Cardiac fibroblast (primary cell): ENCODE measurements around the gene NUDT9.
"Not testable (repeated sequence)": the region's sequence is repeated elsewhere in the genome, so short reads cannot be mapped to it uniquely, and the experiment has no call there.

Source experiments
- DNase-seq, 2 donors: peaks; one replicate each; pipeline versions ENCODE4 v3.0.0 to v3.0.0-alpha.2; 2010; ENCODE audit warnings: low read depth in 2 of 2
- H3K4me3 ChIP-seq, 2 donors: replicated peaks in 1 of 2; 1 replicate in 1 of 2; 2 replicates in 1 of 2; pipeline ENCODE4 v1.5.1; 2011; ENCODE audit warnings: low read depth in 2 of 2, low read length in 2 of 2, mild to moderate bottlenecking in 2 of 2, moderate library complexity in 1 of 2
- TF ChIP-seq, protein P1 (sequence below): IDR thresholded peaks from one replicate; pipeline ENCODE4 v1.5.1; 2011; ENCODE audit warnings: low read depth, mild to moderate bottlenecking, low read length, inconsistent platforms

NUDT9 gene

DNA sequence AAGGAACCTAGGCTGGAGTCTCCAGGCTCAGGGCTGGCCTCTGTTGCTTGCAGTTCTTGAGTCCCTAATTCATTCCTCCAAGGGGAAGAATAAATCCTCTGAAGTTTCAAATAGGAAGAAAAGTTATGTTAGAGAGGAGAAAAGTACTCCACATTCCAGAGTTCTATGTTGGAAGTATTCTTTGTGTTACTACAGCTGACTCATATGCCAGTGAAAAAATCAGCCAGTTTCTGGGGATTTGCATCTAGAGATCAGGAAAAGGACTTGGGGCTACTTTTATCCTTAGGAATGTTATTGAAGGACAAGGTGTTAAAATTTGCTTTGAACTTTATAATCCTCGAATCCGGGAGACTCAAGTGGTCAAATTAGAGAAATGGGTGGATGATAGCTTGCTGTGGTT, 11.7 kb upstream of the NUDT9 start:
- DNase-seq: peak in 1 of 2 donors; percentile 16

DNA sequence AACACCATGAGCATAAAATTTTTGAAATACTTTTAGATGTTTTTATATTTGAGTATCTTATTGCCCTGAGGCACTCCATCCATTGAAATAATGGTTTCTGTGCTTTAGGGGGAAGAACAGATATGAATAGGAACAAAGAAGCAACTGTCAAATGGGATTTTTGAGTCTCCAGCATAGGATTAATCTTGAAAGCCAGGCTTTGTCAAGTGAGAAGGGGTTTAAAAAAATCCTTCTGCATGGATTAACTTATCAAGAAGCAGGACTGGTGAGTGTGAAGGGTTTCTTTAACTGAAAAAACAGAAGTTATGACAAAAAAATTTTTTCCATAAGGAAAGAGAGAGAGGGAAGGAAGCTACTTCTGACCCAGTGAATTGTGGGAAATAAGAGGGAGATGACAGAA, 7.6 kb upstream of the NUDT9 start:
- H3K4me3 ChIP-seq: no peak overlapping the region
- TF ChIP-seq, protein P1, sequence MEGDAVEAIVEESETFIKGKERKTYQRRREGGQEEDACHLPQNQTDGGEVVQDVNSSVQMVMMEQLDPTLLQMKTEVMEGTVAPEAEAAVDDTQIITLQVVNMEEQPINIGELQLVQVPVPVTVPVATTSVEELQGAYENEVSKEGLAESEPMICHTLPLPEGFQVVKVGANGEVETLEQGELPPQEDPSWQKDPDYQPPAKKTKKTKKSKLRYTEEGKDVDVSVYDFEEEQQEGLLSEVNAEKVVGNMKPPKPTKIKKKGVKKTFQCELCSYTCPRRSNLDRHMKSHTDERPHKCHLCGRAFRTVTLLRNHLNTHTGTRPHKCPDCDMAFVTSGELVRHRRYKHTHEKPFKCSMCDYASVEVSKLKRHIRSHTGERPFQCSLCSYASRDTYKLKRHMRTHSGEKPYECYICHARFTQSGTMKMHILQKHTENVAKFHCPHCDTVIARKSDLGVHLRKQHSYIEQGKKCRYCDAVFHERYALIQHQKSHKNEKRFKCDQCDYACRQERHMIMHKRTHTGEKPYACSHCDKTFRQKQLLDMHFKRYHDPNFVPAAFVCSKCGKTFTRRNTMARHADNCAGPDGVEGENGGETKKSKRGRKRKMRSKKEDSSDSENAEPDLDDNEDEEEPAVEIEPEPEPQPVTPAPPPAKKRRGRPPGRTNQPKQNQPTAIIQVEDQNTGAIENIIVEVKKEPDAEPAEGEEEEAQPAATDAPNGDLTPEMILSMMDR: no peak
- no peak for DNase-seq

More for the DNA sequence above, 11.7 kb upstream of the NUDT9 start:
- TF ChIP-seq, protein P1: no peak
- no peak overlapping the region for H3K4me3 ChIP-seq

DNA sequence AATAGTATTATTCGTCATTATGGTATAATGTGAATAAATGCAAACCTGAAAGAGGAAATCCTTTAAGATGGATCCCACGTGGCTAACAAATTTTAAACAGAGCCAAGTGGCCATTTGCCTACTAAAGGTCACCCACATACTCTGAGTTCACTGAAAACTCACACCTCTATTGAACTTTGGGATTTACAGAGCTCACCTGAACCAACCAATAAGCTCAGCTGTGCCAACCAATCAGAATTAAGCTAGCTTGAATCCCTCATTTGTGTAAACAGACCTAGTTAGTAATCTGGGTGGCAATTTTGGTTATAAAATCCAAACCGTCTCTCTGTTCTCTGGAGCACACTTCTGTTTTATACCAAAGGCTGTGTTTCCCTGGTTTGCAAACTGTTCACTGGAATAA, 5.4 kb upstream of the NUDT9 start:
- no peak for DNase-seq
- H3K4me3 ChIP-seq: no peak overlapping the region
- TF ChIP-seq, protein P1: no peak

DNA sequence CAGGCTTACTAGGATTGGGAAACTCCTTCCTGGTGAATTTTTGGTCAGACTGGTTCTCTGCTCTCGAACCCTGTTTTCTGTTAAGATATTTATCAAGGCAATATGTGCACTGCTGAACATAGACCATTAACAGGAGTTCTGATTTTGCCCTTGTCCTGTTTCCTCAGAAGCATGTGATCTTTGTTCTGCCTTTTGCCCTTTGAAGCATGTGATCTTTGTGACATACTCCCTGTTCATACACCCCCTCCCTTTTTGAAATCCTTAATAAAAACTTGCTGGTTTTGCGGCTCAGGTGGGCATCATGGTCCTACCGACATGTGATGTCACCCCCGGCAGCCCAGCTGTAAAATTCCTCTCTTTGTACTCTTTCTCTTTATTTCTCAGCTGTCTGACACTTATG, 4.0 kb upstream of the NUDT9 start:
- not testable (repeated sequence) for H3K4me3 ChIP-seq, DNase-seq

DNA sequence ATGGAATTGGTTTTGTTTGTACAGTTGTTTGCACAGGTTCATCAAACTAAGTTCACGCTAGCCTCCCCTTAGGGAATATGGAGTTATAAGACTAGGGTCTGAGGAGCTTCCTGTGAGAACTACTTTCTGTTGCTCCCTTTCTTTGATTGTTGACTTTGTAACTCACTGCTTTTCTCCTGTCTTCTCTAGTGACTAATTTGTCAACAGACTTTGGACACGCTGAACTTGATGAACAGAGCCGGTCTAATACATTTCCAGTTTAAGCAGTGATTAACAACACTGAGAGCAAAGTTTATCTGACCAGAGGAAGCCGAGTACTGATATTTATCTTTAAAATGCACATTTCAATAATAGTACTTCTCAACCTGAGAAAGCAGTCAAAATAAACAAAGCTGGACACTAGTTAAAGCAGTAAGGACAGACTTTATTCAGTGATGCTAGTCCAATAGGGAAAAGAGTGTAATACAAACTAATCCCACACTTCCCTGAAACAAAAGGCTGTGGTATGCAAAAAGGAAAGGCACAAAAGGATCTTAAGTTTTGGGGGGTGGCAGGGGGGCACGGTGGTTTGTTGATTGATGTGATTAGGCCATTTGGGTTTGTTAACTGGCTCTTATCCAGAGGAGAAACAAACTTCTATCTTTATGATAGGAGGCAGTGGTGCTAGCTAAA, 2.7 kb upstream of the NUDT9 start:
- no peak overlapping the region for H3K4me3 ChIP-seq
- TF ChIP-seq, protein P1: no peak
- peak in 1 of 2 donors; percentile 31 for DNase-seq

DNA sequence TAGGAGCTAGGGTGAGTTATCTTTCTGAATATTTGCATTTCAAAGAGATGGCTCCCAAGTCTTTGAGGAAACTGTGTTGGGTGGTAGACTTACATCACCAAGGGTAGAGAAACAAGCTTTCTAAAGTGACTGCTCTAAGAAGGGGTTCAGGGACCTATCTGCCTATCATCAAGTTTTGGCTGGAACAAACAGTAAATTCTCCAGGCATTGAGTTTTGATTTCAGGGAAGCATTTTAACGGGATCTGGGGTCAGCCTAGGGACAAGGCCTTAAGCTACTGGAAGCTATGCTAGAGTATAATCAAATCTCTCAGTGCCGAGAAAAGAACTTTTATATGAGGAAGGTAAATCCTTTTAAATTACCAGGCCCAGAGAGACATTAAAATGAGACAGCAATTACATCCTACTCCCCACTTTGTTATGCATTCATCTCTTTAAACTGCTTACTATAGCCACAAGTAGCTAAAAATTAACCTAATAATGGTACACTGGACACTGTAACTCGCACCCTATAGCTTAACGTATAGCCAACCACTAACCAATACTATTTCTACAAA, 2.0 kb upstream of the NUDT9 start:
- H3K4me3 ChIP-seq: no peak overlapping the region
- no peak for DNase-seq
- TF ChIP-seq, protein P1: no peak

DNA sequence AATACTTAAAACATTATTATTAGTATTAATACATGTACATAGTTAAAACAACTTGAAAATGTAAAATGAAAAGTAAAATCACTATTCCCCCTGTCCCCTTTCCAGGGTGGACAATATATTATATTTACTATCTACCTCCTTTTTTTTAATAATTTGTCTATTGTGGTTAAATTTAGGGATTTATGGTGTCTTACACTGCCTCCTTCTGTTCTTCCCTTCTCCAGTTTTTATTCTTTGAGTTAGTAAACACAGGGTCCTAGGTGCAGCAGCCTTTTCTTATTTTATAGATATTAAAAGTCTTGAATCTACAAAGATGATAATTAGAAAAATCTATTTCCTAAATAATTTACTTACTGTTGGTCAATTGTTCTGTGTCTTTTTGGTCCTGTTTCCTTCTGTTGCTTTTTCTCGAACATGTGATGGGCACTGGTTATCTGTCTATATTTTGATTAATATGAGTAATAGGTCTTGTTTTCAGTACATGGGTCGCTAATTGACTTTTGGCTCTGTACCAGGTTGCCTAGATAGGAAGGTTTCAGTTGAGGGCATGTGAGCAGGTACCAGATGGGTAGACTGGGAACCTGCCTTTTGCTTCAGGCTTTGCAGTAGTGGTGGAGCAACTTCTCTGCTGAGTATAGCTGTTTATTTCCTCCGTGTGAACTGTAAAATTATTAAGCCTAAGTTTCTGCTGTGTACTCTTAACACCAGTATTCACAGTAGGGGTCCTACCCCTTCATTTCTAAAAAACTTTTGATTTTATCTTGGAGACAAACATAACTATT, 1.1 kb downstream of the NUDT9 start:
- TF ChIP-seq, protein P1: peak; percentile 15
- peak in 1 of 2 donors; percentile 33 for DNase-seq
- H3K4me3 ChIP-seq: peak overlapping the region; percentile 68 to 93

DNA sequence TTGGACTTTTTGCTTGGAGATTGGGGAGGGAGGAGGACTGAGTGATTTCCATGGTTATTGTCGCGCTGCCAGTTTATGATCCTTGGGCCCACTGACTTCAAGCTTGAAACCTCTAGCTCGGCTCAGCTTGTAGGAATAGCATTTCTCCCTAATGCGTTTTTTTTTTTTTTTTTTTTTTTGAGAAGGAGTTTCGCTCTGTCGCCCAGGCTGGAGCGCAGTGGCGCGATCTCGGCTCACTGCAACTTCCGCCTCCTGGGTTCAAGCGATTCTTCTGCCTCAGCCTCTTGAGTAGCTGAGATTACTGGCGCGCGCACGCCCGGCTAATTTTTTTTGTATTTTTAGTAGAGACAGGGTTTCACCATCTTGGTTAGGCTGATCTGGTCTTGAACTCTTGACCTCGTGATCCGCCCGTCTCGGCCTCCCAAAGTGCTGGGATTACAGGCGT, 1.7 kb downstream of the NUDT9 start:
- H3K4me3 ChIP-seq: peak overlapping the region in 1 of 2 donors; percentile 93
- DNase-seq: peak; percentile 10 to 30
